Measurements from ENCODE around the gene CCDC142. TPM values are rescaled to one million over a fixed set of nuclear protein-coding genes. Genes with fewer than 3 reads are reported as not detected.

CCDC142 gene
- total and polyA plus RNA-seq, 2 experiments from 2014 or later = 5.1 to 12.3 TPM

DNA sequence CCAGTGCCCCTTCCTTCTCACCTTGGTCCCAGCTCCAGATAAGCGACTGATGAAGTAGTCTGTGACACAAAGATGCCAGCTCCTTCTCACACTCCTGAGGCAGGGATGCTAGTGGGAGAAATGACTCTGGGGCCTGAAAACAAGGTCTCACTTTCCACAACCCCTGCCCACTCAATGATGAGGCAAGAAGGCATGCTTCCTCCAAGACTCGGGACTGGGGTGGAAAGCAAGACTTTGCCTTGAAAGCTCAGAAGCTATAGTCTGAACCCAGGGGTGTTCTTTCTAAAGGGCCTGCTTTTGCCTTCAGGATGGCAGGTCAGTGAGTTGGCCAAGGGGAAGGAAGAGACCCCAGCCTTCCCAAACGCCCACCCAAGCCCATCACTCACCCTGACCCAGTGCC is 1.4 kb downstream of the CCDC142 start:
- Mint-ChIP-seq H3K27me3 (ENCODE audit: insufficient read depth, low read depth, poor library complexity) (peaks cover 11% of the 10 kb centered on the region), H3K27ac (no peak overlapping the region), H3K36me3 (ENCODE audit: low read depth) (peaks cover 20% of the 10 kb centered on the region), H3K4me3 (peak overlapping the region; percentile 99), H3K9me3 (no peaks in the 10 kb centered on the region), H3K4me1 (peaks cover 6% of the 10 kb centered on the region; the same call in 2 of the 3 replicates)
- no peaks in the 10 kb centered on the region for H3K27me3 ChIP-seq (ENCODE audit: insufficient read depth)
- H3K36me3 ChIP-seq (ENCODE audit: insufficient read depth) = no peaks in the 10 kb centered on the region; the same call in 1 of the 2 replicates
- H3K4me2 ChIP-seq = peak overlapping the region; percentile 95
- no peak for DNase-seq (ENCODE audit: low spot score)
- peak overlapping the region; percentile 68 for H3K4me3 ChIP-seq
- H4K20me1 ChIP-seq (replicated peaks; ENCODE audit: insufficient read depth) = peaks cover 13% of the 10 kb centered on the region; the same call in 1 of the 2 replicates
- H3K9me2 ChIP-seq (ENCODE audit: insufficient read depth) = no peaks in the 10 kb centered on the region
- no peak overlapping the region for H3K27ac ChIP-seq (ENCODE audit: low read depth)
- H2AFZ ChIP-seq = no peak overlapping the region
- peaks cover 5% of the 10 kb centered on the region; the same call in 1 of the 2 replicates for H3K4me1 ChIP-seq (ENCODE audit: insufficient read depth)
- H3F3A ChIP-seq (replicated peaks; ENCODE audit: low read depth) = no peaks in the 10 kb centered on the region
- TF ChIP-seq, protein P1, sequence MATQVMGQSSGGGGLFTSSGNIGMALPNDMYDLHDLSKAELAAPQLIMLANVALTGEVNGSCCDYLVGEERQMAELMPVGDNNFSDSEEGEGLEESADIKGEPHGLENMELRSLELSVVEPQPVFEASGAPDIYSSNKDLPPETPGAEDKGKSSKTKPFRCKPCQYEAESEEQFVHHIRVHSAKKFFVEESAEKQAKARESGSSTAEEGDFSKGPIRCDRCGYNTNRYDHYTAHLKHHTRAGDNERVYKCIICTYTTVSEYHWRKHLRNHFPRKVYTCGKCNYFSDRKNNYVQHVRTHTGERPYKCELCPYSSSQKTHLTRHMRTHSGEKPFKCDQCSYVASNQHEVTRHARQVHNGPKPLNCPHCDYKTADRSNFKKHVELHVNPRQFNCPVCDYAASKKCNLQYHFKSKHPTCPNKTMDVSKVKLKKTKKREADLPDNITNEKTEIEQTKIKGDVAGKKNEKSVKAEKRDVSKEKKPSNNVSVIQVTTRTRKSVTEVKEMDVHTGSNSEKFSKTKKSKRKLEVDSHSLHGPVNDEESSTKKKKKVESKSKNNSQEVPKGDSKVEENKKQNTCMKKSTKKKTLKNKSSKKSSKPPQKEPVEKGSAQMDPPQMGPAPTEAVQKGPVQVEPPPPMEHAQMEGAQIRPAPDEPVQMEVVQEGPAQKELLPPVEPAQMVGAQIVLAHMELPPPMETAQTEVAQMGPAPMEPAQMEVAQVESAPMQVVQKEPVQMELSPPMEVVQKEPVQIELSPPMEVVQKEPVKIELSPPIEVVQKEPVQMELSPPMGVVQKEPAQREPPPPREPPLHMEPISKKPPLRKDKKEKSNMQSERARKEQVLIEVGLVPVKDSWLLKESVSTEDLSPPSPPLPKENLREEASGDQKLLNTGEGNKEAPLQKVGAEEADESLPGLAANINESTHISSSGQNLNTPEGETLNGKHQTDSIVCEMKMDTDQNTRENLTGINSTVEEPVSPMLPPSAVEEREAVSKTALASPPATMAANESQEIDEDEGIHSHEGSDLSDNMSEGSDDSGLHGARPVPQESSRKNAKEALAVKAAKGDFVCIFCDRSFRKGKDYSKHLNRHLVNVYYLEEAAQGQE (IDR thresholded peaks at IDR 0.05; ENCODE audit: unreplicated experiment) = no peak
- TF ChIP-seq NANOG (IDR thresholded peaks at IDR 0.05; ENCODE audit: borderline replicate concordance) (no peak), ZNF462 (CRISPR knock-in tag; IDR thresholded peaks at IDR 0.05) (no peak), CTCF (conservative IDR thresholded peaks at IDR 0.05; ENCODE audit: low read depth in 2 of 2) (no peak), JUNB (IDR thresholded peaks at IDR 0.05; ENCODE audit: unreplicated experiment) (no peak), EZH2 (IDR thresholded peaks at IDR 0.05; ENCODE audit: low read depth, unreplicated experiment) (no peak), EZH2phosphoT487 (IDR thresholded peaks at IDR 0.05; ENCODE audit: unreplicated experiment) (no peak), ZNF331 (CRISPR knock-in tag; IDR thresholded peaks at IDR 0.05; ENCODE audit: low read depth) (no peak), POLR2AphosphoS5 (IDR thresholded peaks at IDR 0.05; ENCODE audit: low read depth) (no peak), CREB1 (CRISPR knock-in tag; IDR thresholded peaks at IDR 0.05; ENCODE audit: low read depth) (no peak), STAT1 (IDR thresholded peaks at IDR 0.05; ENCODE audit: unreplicated experiment) (no peak), ZNF114 (CRISPR knock-in tag; IDR thresholded peaks at IDR 0.05) (no peak)
- TF ChIP-seq, protein P2, sequence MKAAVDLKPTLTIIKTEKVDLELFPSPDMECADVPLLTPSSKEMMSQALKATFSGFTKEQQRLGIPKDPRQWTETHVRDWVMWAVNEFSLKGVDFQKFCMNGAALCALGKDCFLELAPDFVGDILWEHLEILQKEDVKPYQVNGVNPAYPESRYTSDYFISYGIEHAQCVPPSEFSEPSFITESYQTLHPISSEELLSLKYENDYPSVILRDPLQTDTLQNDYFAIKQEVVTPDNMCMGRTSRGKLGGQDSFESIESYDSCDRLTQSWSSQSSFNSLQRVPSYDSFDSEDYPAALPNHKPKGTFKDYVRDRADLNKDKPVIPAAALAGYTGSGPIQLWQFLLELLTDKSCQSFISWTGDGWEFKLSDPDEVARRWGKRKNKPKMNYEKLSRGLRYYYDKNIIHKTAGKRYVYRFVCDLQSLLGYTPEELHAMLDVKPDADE (IDR thresholded peaks at IDR 0.05) = no peak
- ATAC-seq = no peak
- peaks cover 14% of the 10 kb centered on the region for H3K79me2 ChIP-seq (replicated peaks; ENCODE audit: insufficient read depth)

All from GM23338 (cell line).